ENCODE measurements around the gene RXFP3.
A peak's percentile ranks its signal among the peaks of the same experiment; 100 is the strongest.
"Not testable (repeated sequence)": the region's sequence is repeated elsewhere in the genome, so short reads cannot be mapped to it uniquely, and the experiment has no call there.

The RXFP3 gene

DNA sequence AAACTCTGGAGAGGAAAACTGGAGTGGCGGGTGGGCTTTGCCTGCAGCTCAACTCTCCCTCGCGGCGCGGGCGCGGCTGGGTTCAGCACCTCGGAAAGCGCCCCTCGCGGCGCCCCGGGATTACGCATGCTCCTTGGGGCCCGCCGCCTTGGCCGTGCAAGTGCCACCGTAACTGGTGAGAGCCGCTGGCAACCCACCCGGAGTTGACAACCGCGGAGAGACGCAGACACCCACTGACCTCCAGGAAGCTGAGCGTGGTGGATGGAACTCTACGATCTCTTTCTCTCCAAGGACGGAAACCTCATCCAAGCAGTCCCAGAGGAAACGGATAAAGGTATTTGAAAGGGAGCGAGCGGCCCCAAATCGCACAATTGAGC, 194 bp upstream of the RXFP3 start:
- peak; percentile 87 for DNase-seq

DNA sequence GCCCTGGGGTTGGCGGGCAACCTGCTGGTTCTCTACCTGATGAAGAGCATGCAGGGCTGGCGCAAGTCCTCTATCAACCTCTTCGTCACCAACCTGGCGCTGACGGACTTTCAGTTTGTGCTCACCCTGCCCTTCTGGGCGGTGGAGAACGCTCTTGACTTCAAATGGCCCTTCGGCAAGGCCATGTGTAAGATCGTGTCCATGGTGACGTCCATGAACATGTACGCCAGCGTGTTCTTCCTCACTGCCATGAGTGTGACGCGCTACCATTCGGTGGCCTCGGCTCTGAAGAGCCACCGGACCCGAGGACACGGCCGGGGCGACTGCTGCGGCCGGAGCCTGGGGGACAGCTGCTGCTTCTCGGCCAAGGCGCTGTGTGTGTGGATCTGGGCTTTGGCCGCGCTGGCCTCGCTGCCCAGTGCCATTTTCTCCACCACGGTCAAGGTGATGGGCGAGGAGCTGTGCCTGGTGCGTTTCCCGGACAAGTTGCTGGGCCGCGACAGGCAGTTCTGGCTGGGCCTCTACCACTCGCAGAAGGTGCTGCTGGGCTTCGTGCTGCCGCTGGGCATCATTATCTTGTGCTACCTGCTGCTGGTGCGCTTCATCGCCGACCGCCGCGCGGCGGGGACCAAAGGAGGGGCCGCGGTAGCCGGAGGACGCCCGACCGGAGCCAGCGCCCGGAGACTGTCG, 976 bp downstream of the RXFP3 start:
- DNase-seq = peak; percentile 51

DNA sequence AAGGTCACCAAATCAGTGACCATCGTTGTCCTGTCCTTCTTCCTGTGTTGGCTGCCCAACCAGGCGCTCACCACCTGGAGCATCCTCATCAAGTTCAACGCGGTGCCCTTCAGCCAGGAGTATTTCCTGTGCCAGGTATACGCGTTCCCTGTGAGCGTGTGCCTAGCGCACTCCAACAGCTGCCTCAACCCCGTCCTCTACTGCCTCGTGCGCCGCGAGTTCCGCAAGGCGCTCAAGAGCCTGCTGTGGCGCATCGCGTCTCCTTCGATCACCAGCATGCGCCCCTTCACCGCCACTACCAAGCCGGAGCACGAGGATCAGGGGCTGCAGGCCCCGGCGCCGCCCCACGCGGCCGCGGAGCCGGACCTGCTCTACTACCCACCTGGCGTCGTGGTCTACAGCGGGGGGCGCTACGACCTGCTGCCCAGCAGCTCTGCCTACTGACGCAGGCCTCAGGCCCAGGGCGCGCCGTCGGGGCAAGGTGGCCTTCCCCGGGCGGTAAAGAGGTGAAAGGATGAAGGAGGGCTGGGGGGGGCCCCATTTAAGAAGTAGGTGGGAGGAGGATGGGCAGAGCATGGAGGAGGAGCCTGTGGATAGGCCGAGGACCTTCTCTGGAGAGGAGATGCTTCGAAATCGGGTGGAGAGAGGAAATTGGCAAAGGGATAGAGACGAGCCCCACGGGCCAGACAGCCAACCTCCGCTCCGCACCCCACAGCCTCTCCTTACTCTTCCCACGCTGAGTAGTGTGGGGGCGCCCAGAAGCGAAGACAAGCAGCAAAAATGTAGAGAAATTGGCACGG, 1.7 kb downstream of the RXFP3 start:
- DNase-seq = peak; percentile 60

DNA sequence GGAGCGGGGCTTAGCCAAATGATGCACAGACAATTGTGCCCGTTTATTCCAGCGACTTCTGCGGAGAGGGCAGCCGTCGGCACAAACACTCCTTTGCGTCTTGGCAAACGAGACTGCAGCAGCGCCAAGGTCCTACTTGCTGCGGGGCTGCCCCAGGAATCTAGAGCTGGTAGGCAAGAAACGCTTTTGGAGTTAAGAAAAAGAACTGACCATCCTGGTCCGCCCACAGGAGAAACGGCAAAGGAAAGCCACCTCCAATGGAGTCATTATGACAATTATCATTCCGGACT, 2.3 kb downstream of the RXFP3 start:
- peak; percentile 43 for DNase-seq

DNA sequence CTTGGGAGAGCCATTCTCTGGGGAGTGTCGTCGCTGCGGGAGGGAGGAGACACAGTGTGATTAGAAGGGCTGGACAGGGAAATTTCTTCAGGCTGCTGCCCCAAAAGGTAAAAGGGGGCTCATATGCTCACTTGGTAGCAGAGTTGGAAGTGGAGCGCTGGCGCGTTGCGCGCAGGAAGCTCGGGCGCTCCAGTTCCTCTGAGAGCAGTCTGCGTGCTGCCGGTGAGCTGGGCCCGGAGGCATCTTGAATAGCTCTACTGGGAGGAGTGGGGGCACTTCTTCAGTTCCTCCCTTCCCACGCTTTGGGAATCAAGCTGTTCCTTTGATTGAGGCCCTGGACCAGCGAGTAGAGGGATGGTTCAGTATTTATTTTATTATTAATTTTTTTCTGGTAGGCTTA, 2.7 kb downstream of the RXFP3 start:
- DNase-seq = no peak

DNA sequence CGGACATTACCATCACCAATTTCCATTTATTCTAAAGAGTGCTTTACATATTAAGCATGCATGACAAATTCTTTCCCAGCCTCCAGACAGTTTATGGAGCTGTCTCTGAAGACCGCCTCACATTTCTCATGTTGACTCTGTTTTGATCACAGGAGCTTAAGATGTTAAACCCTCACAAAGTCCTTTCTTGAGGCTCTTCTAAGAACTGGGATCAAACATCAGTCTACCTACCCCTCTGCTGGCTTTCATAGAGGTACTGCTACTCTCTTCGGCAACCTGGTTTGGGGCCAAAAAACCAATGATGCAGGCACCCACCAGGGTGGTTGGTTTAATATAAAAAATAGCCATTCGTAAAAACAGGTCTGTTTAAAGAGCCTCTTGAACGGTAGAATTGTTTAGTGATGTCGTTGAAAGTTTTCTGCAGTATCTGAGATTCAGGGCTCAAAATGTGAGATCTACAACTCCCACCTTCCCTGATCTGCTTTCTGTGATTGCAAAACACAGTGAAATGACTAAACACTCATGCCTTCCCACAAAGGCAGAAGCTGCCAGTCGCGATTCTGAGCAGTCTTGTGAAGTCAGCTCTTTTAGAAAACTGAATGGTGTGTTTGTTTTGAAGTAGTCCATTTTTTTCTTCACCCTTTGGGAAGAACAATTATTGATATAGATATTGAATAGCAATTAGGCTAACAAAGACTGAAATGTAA, 3.5 kb downstream of the RXFP3 start:
- DNase-seq = no peak

DNA sequence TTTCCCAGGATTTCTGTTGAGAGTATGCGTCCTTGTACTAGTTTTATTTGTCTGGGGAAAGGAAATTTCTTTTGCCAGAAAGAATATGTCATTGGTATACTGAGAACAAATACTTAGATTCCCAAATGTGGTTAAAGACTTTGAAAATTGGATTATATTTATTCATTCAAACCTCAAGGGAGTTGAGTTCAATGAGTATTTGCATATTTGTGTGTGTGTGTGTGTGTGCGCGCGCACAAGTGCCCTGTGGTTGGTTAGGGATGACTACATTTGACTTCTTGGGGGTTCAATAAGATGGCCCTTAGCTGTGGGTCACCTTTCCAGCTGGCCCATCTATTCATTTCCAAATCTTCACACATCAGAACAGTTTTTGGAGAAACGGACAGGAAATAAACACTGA, 4.9 kb downstream of the RXFP3 start:
- DNase-seq = no peak

DNA sequence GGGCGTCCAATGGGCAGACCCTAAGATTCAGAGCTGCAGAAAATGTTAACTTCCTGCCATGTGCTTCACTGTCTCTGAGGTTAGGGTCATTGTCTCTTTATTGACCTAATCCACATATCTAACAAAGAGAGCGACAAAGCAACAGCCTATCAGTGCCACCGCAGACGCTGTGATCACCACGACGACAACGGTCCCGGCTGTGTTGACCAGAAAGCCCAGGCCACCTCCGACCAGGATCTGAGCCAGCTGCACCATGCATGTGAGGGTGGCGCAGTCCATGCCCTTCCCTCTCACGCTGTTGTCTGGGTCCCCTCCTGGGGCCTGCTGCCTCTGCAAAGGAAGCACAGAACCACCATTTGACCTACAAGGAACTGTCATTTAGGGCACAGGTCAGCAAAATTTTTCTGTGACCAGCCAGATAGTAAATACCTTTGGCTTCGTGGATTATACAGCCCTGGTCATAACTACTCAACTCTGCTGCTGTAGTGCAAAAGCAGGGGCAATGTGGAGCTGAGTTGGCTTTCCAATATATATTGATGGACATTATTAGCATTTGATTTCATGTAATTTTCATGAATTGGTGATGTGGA, 8.5 kb downstream of the RXFP3 start:
- DNase-seq = no peak

DNA sequence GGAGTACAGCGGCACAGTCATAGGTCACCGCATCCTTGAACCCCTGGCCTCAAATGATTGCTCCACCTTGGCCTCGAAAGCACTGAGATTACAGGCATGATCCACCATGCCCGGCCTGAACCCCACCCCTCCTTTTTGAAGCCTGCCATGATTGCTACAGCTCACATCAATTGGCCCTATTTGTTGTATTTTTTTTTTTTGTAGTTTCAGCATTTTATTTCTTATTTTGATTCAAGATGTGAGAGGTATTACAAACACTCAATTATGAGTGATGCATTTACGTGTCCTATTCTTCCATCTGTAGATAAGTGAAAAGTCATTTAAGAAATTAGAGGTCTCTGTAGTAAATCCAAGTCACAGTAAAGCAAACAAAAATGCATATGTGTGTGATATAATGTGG, 16.0 kb downstream of the RXFP3 start:
- DNase-seq = not testable (repeated sequence)

DNA sequence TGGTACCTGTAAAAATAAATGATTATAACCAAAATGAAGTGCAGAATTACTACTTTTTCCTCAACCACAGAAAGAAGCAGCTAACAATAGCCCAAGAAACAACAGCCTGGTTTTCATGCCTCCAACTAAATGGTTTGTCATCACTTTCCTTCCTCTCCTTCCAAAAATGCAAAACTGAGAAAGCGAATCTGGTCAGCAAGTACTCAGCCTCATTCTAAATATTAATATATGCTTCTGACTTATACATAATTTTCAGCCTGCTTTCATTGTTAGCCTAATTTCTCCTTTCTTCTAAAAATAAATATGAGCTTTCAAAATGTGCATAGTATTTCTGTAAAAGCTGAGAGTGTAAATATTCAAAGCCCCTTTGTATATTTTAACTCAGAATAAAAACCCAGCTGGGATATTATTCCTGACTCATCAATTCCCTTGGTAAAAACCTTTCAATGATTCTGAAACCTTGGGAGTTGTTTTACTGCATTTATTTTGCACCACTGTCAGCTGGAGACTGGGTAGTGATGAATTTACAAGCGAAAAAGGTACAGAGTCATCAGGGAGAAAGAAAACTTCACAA, 21.5 kb downstream of the RXFP3 start:
- no peak for DNase-seq

DNA sequence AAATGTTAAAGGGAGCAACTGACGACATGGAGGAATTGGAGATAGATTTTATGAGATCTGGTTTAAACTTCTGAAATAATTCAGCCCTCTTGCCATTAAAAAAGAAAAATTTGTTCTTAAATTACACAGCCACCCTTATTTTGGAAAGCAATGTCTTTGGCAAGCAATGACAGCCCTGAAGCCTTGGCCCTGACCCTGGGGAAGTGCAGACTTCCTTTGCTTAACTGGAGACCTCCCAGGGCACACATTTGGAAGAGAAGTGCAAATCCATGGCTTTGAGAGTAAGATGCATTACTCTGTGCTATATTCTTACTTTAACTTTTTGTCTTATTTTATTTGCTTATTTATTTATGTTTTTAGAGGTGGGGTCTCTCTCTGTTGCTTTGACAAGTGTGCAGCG, 22.0 kb downstream of the RXFP3 start:
- DNase-seq = no peak

DNA sequence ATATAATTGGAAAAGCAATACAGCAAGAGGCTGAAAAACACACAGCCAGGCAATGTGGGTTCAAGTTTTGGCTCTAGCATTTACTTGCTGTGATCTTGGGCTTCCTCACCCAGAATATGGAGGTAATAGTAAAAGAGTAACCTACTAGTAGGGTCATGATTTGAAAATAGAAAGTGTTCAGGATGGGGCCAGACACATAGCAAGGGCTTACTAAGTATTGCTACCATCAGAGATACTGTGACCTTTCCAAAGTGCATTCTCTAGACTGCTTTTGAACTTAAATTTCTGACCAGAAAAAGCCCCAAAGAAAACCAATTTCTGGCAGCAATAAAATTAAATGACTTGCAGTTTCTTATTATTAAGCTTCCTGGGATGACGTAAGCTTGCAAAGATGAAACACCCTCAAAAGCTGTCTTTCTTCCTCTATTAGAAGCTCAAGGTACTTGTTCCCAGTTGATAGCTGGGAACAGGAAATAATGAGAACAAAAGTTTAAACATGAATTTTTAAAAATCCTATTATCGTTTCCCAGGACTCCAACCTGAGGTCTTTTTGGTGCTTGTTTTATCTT, 28.0 kb downstream of the RXFP3 start:
- DNase-seq = no peak

DNA sequence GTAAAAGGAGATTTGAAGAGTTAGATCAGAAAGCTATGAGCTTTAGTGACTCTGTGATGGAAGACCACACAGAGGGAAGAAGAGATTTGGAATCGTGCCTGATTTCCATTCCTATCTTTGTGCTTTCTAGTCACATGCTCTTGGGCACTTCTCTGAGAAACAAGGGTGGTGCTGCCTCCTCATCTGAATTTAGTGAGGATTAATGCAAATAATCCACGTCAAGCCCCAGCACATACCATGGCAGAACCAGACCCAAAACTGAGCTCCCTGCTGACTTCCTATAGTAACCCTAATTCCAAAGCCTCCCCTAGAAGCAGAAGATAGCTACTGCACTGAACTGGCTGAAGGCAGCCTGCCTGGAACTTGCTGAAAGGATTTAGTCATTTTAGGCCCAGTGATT, 30.6 kb downstream of the RXFP3 start:
- DNase-seq = no peak

DNA sequence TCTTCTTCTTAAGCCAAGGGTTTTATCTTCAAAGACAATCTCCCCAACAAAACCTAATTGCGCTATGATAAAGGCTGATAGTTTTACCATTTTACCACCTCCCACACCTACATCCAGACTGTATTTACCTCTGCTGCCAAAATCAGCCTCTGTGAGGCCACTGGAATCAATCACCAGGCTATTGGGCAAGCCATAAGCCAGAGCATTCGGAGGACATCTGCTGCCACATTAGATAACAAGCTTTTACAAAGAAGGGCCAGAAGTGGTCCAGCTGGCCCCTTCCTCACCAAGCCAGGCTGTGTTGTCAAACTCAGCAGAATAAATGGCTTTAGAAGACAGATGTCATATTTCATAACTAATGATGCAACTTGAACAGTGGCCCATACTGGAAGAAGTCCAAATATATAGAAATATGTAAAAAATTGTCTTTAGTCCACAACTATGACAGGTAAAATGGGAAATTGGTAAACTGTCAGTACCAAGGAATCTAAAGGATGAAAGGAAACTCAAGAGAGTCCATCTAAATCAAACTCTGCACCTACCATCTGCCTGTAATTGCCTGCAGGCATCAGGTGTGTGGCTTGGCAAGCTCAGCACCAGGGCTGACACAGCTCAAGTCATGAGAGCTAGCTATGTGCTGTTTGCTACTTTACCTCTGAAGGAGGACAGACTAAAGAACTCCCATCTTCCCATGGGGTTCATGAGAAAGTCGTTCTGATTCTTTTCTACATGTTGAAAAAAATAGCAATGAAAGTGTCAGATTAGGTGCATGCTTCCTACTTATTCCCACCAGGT, 32.2 kb downstream of the RXFP3 start:
- peak; percentile 20 for DNase-seq

DNA sequence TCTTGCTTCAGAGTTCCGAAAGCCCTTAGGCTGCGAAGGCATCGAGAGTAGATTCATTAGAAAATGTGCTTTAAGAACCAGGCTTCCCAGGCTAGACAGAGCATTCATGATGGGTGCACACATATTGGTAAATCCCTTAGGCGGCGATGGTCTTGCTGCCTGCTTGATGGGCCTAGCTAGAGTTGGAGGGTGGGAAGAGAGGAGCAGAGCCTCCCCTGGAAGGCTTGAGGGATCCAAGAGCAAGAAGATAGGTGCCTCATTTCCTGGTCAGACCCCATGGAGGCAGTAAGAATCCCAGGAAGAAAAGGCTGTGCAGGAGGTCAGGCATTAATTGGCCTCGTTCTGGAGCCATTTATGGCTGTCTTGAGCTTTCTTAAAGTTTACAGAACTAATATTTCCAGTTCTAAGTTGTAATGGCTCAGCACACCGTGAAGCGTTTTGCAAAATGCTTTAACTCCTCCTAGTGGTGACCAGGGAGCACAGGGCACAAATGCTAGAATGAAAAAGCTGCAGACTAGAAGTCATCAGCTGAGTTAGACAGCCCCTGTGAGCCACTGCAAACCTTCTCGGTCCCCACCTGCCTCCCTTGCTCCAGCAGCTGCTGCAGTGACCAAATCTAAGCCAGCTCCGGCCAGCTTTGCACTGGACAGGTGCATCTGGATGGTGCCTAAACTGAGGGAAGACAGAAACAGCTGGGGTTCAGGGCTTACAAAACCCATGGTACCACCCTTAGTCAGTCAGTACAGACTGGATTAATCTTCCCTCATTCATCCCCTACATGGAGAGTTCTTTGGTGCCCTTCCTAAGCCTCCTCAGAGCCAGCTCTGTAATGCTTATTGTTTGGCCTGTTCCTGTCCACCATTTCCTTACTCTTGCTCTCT, 33.6 kb downstream of the RXFP3 start:
- DNase-seq = peak; percentile 30

DNA sequence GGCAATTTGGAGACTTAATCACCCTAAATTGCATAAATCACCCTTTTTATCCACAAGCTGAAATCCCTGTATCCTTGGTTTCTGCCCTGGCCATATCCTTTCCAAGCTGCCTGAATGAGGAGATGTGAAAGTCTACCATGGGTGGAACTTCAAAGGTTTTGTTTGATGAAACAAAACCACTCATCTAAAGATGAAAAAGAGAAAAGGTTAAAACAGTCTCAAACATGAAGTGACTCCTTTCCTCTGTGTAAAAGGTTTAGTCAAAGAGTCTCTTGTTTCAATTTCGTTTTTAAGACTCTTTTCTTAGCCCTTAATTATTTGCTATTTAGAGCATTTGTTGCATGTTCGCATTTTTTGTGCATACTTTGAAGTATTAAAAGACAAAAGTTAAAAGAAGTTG, 37.1 kb downstream of the RXFP3 start:
- DNase-seq = no peak

DNA sequence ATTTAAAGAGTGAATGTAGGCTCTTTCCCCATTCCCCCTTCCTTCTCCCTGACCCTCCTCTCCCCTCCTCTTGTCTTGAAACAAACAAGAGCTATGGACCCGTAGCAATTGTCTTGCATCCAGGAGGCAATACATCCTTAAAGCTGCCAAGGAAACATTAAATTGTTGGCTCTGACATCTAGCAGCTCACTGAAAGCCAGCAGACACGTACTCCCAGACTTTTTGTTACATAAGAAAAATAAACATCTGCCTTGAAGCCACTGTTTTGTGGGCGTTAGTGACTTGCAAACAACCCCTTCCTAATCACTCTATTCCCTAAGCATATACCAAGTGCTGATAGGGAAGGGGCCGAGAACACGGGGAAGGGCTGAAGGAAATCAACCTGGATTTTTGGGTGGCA, 39.7 kb downstream of the RXFP3 start:
- DNase-seq = no peak

DNA sequence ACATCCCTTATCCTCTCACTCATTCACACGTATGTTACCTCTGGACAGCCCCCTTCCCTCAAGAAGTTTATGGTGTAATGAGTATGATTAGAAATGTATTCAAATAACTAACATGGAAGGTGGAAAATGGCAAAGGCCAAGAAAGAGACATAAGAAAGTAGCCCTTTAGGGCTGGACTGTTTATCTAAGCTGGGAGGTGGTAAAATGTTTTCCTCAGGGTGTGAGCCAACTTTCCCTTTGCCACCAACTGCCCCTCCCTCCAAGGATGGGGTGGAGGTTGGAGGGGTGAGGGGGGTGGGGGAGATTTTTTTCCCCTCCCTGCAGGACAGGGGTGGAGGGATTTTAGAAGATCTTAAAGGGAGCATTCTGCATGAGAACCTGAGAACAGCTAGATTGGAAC, 40.1 kb downstream of the RXFP3 start:
- DNase-seq = no peak

DNA sequence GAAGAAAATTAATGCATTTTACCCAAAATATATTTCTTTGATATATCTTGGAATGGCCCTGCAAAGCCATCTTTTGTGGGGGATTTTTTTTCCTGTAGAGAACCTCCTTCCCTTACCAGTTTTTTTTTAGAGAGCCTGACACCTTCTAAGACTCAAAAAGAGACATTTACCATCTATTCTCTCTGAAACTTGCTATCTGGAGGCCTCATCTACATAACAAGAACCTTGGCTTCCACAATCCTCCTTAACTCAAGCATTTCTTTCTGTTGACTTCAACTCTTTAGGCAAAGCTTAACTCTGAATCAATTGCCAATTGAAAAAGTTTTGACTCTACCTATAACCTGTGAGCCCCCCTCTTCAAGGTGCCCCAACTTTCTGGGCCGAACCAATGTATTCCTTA, 42.1 kb downstream of the RXFP3 start:
- no peak for DNase-seq

DNA sequence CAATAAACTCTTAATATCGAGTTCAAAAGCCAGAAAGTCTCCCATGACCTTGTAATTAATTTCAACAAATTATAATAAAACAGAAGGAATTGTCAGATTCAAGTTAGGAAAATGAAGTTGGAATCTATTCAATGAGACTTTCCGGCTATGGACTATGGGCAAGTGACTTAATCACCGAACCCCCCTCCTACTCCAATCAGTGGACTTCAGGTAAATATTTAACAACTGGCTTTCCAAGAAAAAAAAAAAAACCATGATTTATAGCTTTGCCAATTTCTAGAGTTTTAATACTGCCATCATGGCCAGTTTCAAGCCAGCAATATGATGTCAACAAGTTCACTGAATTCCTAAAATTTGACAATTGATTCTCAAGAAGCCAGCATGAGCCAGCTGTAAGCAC, 43.8 kb downstream of the RXFP3 start:
- DNase-seq = no peak

Measured in retina (tissue), 1 donor.